Vagina (tissue), 2 donors: ENCODE results near the gene SELL.

Source experiments
- POLR2AphosphoS5 ChIP-seq, 2 donors: sonication (generic); formaldehyde crosslinking; IDR thresholded peaks; one replicate each; pipeline ENCODE4 v1.9.0; 2017; ENCODE audit warnings: antibody characterized with exemption in 2 of 2, mild to moderate bottlenecking in 2 of 2, low read depth in 1 of 2; ENCODE audit not compliant: insufficient read depth in 1 of 2
- TF ChIP-seq, protein P1 (sequence below), 3 experiments: fragments of 450-650 bp in 2 of 3; fragments of 200-600 bp in 1 of 3; sonication (generic) in 1 of 3; IDR thresholded peaks; one replicate each; pipeline ENCODE4 v1.5.1; 2017 to 2019; ENCODE audit warnings: antibody characterized with exemption in 3 of 3, mild to moderate bottlenecking in 2 of 3, moderate library complexity in 2 of 3

- TF ChIP-seq POLR2AphosphoS5 (IDR thresholded peaks at IDR 0.05; ENCODE audit: insufficient read depth in 1 of 2, low read depth in 1 of 2), result no peak
- TF ChIP-seq, protein P1, sequence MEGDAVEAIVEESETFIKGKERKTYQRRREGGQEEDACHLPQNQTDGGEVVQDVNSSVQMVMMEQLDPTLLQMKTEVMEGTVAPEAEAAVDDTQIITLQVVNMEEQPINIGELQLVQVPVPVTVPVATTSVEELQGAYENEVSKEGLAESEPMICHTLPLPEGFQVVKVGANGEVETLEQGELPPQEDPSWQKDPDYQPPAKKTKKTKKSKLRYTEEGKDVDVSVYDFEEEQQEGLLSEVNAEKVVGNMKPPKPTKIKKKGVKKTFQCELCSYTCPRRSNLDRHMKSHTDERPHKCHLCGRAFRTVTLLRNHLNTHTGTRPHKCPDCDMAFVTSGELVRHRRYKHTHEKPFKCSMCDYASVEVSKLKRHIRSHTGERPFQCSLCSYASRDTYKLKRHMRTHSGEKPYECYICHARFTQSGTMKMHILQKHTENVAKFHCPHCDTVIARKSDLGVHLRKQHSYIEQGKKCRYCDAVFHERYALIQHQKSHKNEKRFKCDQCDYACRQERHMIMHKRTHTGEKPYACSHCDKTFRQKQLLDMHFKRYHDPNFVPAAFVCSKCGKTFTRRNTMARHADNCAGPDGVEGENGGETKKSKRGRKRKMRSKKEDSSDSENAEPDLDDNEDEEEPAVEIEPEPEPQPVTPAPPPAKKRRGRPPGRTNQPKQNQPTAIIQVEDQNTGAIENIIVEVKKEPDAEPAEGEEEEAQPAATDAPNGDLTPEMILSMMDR (IDR thresholded peaks at IDR 0.05), result no peak
These were observed 2.8 kb downstream of the SELL start for GRCh38 chr1:169708647-169709046.
